DMS153 treated with DMSO at 0.1 percent for 48 hours (cell line): ENCODE results near the gene TCF19.
"Not testable (repeated sequence)": the region's sequence is repeated elsewhere in the genome, so short reads cannot be mapped to it uniquely, and the experiment has no call there.

Experiments used
- DNase-seq: peaks from one replicate; lab custom pipeline; 2025; ENCODE audit not compliant: unreplicated experiment; lab: John Stamatoyannopoulos, UW

The TCF19 gene

DNA sequence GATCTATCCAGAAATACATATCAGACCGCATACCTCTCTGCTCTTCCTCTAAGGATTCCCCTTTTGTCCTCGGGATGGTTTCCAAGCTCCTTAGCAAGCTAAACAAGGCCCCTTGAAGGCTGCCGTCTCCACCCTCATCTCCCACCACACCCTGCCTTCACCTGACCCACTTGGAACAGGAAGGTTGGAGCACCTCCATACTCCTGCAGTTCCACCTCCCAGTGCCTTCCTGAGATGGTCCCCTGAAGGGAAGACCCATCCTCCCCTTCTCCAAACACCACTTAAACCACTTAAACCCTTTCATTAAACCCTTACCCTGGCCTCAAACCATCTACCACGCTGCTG is 20.6 kb downstream of the TCF19 start:
- no peak for DNase-seq

- no peak for DNase-seq
Measured at GRCh38 chr6:31179896-31180295, 21.5 kb downstream of the TCF19 start.

GRCh38 chr6:31180500-31180899 is 22.1 kb downstream of the TCF19 start:
- DNase-seq, result no peak

- not testable (repeated sequence) for DNase-seq
Measured at GRCh38 chr6:31183287-31183686, 24.9 kb downstream of the TCF19 start.

- DNase-seq, result not testable (repeated sequence)
Measured at GRCh38 chr6:31183859-31184258, 25.5 kb downstream of the TCF19 start.

- not testable (repeated sequence) for DNase-seq
Measured at GRCh38 chr6:31185695-31186051, 27.3 kb downstream of the TCF19 start.

- no peak for DNase-seq
Measured at GRCh38 chr6:31186052-31186734, 27.8 kb downstream of the TCF19 start.

GRCh38 chr6:31187780-31188194 is 29.4 kb downstream of the TCF19 start:
- DNase-seq, result no peak

DNA sequence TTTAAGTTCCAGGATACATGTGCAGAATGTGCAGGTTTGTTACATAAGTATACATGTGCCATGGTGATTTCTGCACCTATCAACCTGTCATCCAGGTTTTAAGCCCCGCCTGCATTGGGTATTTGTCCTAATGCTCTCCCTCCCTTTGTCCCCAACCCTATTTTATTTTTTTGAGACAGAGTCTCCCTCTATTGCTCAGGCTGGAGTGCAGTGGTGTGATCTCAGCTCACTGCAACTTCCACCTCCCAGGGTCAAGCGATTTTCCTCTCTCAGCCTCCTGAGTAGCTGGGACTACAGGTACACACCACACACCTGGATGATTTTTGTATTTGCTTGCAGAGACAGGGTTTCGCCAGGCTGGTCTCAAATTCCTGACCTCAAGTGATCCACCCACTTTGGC is 30.8 kb downstream of the TCF19 start:
- DNase-seq, result not testable (repeated sequence)

GRCh38 chr6:31190488-31190887 is 32.1 kb downstream of the TCF19 start:
- DNase-seq, result no peak

- DNase-seq, result peak; percentile 62
Measured at GRCh38 chr6:31192431-31193105, 34.2 kb downstream of the TCF19 start.

DNA sequence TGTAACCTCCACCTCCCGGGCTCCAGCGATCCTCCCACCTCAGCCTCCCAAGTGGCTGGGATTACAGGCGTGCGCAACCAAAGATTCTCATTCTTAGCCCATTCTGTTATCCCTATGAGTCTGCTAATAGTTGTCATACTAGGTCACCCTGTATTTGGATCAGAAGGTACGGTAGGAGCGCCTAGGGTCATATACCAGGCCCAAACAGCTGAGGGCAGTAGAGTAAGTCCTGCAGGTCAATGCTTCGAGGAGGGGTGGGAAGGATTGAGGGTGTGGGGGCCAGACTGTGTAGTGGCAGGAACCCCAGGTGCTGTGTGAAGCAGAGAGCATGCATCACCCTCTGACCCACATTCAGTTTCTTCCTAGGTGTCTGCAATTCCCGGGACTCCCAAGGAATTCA is 34.8 kb downstream of the TCF19 start:
- DNase-seq, result no peak

- DNase-seq, result no peak
Measured at GRCh38 chr6:31194061-31194834, 35.9 kb downstream of the TCF19 start.

DNA sequence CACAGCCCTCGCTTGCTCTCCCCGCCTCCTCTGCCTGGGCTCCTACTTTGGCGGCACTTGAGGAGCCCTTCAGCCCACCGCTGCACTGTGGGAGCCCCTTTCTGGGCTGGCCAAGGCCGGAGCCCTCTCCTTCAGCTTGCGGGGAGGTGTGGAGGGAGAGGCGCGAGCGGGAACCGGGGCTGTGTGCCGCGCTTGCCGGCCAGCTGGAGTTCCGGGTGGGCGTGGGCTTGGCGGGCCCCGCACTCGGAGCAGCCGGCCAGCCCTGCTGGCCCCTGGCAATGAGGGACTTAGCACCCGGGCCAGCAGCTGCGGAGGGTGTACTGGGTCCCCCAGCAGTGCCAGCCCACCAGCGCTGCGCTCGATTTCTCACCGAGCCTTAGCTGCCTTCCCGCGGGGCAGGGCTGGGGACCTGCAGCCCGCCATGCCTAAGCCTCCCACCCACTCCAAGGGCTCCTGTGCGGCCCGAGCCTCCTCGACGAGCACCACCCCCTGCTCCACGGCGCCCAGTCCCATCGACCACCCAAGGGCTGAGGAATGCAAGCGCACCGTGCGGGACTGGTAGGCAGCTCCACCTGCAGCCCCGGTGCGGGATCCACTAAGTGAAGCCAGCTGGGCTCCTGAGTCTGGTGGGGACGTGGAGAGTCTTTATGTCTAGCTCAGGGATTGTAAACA is 37.1 kb downstream of the TCF19 start:
- DNase-seq, result not testable (repeated sequence)

GRCh38 chr6:31196251-31197022 is 38.0 kb downstream of the TCF19 start:
- DNase-seq, result not testable (repeated sequence)

DNA sequence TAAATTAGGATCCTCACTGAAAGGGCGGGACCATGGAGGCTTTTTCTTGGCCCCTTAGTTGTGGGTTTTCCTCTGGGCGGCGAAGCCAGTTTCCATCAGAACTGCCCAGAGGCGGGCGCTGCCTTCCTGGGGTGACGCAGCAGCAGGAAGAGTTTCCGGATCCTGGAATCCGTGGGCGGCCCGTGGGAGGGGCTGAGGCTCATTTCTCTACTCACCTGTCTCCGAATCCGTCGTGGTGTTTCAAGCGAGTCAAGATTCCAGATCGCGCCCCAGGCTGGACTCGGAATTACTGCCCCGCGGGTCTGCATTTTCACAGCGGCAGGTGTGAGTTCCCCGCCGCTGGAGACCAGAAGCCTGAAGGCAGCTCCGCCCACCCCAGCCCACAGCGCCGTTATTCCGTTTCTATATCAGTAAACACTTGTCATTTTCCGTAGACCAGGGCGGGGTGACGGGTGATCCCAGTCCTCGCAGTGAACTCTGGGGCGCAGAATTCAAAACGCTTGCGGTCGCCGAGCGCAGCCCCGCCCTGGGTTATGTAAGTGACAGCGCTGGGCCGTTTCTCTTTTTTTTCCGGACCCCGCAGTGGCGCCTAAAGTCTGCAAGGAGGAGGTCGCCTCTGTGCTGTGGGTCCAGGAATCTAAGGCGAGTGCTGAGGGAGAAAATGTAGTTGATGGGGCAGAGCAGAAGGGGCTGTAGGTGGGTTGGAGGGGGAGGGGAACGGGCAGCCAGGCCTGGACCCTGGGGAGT is 39.3 kb downstream of the TCF19 start:
- DNase-seq, result peak; percentile 60

DNA sequence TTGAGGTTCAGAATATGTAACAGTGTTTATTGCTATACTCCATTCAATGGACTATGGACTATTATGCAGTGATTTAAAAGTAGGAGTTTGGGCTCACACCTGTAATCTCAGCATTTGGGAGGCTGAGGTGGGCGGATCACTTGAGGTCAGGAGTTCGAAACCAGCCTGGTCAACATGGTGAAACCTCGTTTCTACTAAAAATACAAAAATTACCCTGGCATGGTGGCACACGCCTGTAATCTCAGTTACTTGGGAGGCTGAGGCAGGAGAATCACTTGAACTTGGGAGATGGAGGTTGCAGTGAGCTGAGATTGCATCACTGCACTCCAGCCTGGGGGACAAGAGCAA is 40.7 kb downstream of the TCF19 start:
- not testable (repeated sequence) for DNase-seq

GRCh38 chr6:31202259-31203166 is 44.1 kb downstream of the TCF19 start:
- no peak for DNase-seq

DNA sequence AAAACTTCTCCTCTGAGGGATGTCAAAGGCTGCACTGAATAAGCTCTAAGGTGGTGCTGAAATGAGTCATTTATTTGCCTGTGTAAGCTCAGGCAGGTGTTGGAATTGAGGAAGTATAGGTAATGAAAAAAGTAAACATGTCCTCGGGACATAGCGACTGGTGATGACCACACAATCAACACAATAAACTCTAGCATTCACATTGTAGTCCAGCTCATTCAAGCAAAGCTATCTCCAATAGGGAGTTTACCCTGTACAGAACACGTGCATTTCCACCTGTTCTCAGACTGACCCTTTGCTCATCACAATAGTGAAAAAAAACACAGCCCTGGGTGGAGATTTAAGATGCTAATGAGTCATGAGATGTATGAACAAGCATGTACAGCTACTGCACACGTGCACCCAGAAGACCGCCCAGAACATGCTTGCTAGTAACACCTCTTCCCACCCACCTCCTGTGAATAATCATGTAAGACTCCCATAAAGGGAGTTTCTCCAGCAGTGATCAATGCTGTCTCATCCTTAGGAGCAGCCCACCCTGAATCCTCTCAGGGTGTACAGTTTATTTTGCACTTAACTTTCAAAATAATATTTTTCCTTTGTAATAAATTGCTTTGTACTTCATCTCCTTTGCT is 45.1 kb downstream of the TCF19 start:
- DNase-seq, result peak; percentile 92
